Prostate gland (tissue), 2 donors: ENCODE results near the gene NOXA1.
A peak's percentile ranks its signal among the peaks of the same experiment; 100 is the strongest.

Source experiments
- CTCF ChIP-seq, 4 experiments: fragments of 200-600 bp in 2 of 4; fragments of 450-650 bp in 2 of 4; sonication (generic) in 2 of 4; IDR thresholded peaks; 1 replicate in 3 of 4; 2 replicates in 1 of 4; pipeline ENCODE4 v1.5.1; 2016 to 2019; ENCODE audit warnings: antibody characterized with exemption in 4 of 4, mild to moderate bottlenecking in 2 of 4, moderate library complexity in 2 of 4
- POLR2A ChIP-seq: fragments of 450-650 bp; IDR thresholded peaks from one replicate; pipeline ENCODE4 v1.6.1; 2016; ENCODE audit warnings: antibody characterized with exemption, mild to moderate bottlenecking

DNA sequence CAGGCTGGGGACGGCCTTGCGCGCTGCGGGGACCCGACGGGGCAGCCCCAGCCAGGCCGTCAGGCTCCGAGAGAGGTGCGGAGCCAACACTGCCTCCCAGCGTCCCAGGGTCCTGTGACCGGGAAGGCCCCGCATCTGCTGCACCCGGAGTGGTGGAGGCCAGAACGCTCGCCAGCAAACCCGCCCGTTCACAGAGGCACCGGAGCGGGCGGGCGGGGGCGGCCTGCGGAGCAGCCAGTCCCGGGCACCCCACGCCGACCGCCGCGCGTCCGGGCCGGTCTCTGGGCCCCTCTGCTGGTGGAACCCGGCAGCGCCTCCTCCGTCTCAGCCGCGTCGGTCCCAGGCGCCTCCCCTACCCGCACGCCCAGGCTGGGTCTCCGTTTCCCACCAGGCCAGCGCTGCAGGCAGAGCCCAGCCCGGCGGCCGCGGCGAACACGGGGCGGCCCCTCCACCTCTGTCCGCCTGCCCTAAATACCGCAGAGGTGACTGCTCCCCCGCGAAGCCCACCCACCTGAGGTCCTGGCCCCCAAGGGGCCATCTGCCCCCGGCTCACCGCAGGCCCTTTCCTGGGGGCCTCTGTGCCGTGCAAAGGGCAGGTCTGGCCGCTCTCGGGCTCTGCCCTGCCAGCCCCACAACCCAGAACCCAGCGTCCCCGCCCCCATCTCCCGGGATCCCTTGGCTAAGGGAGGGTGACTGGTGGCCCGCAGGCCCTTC, 16.2 kb upstream of the NOXA1 start:
- TF ChIP-seq CTCF (IDR thresholded peaks at IDR 0.05) (peak; percentile 64 to 96 (median 82)), POLR2A (no peak)
